HG03460 (cell line): ENCODE data around the gene RCAN3.
"Not testable (repeated sequence)": the region's sequence is repeated elsewhere in the genome, so short reads cannot be mapped to it uniquely, and the experiment has no call there.

Source experiments
- ATAC-seq: cut with Tn5 transposase; IDR thresholded peaks from one replicate; pipeline ENCODE4 v1.9.1; 2021; ENCODE audit not compliant: unreplicated experiment

RCAN3 gene

GRCh38 chr1:24508911-24509310 lies 6.3 kb downstream of the RCAN3 start:
- no peak for ATAC-seq

GRCh38 chr1:24513706-24514105 lies 11.1 kb downstream of the RCAN3 start:
- no peak for ATAC-seq

- no peak for ATAC-seq
Observed at GRCh38 chr1:24514946-24515345, 12.3 kb downstream of the RCAN3 start.

- ATAC-seq = not testable (repeated sequence)
Observed at GRCh38 chr1:24515671-24516209, 13.1 kb downstream of the RCAN3 start.

- ATAC-seq = no peak
Observed at GRCh38 chr1:24516506-24516905, 13.9 kb downstream of the RCAN3 start.

- no peak for ATAC-seq
Observed at GRCh38 chr1:24517898-24518297, 15.3 kb downstream of the RCAN3 start.

GRCh38 chr1:24520282-24520681 lies 17.6 kb downstream of the RCAN3 start:
- not testable (repeated sequence) for ATAC-seq

GRCh38 chr1:24525606-24526005 lies 23.0 kb downstream of the RCAN3 start:
- ATAC-seq = no peak

- ATAC-seq = no peak
Observed at GRCh38 chr1:24526045-24526444, 23.4 kb downstream of the RCAN3 start.

GRCh38 chr1:24526940-24527542 lies 24.4 kb downstream of the RCAN3 start:
- no peak for ATAC-seq

GRCh38 chr1:24528744-24529143 lies 26.1 kb downstream of the RCAN3 start:
- ATAC-seq = no peak

GRCh38 chr1:24529292-24529691 lies 26.7 kb downstream of the RCAN3 start:
- ATAC-seq = not testable (repeated sequence)

- ATAC-seq = no peak
Observed at GRCh38 chr1:24535021-24535424, 32.4 kb downstream of the RCAN3 start.

- no peak for ATAC-seq
Observed at GRCh38 chr1:24535778-24536177, 33.1 kb downstream of the RCAN3 start.

GRCh38 chr1:24536391-24536840 lies 33.8 kb downstream of the RCAN3 start:
- ATAC-seq = peak; percentile 64

- no peak for ATAC-seq
Observed at GRCh38 chr1:24540051-24540905, 37.6 kb downstream of the RCAN3 start.

- ATAC-seq = no peak
Observed at GRCh38 chr1:24540906-24541710, 38.5 kb downstream of the RCAN3 start.

- no peak for ATAC-seq
Observed at GRCh38 chr1:24541711-24542346, 39.2 kb downstream of the RCAN3 start.

GRCh38 chr1:24544239-24544638 lies 41.6 kb downstream of the RCAN3 start:
- ATAC-seq = no peak

- no peak for ATAC-seq
Observed at GRCh38 chr1:24545662-24546061, 43.0 kb downstream of the RCAN3 start.

GRCh38 chr1:24547195-24547594 lies 44.6 kb downstream of the RCAN3 start:
- ATAC-seq = no peak
